ENCODE data around the gene UNK.

- TF ChIP-seq RERE (CRISPR knock-in tag; IDR thresholded peaks at IDR 0.05; ENCODE audit: low read depth) (no peak), SP1 (IDR thresholded peaks at IDR 0.05) (no peak), SP1 (CRISPR knock-in tag; IDR thresholded peaks at IDR 0.05) (no peak), FOXO1 (CRISPR knock-in tag; IDR thresholded peaks at IDR 0.05) (no peak), CTCF (CRISPR knock-in tag; IDR thresholded peaks at IDR 0.05) (0 out of 2 replicates have a peak, but pooled peaks have one; percentile 6), HIVEP1 (CRISPR knock-in tag; IDR thresholded peaks at IDR 0.05) (no peak), RAD21 (CRISPR knock-in tag; IDR thresholded peaks at IDR 0.05) (no peak), EZH2 (conservative IDR thresholded peaks at IDR 0.05; ENCODE audit: low read depth, low read length) (no peak), NR2C2 (CRISPR knock-in tag; IDR thresholded peaks at IDR 0.05; ENCODE audit: borderline replicate concordance) (no peak), IRF1 (CRISPR knock-in tag; IDR thresholded peaks at IDR 0.05; ENCODE audit: low read depth) (no peak), MIXL1 (CRISPR knock-in tag; IDR thresholded peaks at IDR 0.05) (no peak), BHLHE40 (IDR thresholded peaks at IDR 0.05; ENCODE audit: low read length) (no peak), ZSCAN29 (CRISPR knock-in tag; conservative IDR thresholded peaks at IDR 0.05) (no peak), ZNF572 (CRISPR knock-in tag; IDR thresholded peaks at IDR 0.05) (0 out of 2 replicates have a peak, but pooled peaks have one; percentile 22), KLF6 (CRISPR knock-in tag; IDR thresholded peaks at IDR 0.05) (no peak)
Measured at GRCh38 chr17:75845933-75846691, 61.5 kb downstream of the UNK start.

All from HepG2 (cell line).